Gastroesophageal sphincter (tissue), 3 donors: ENCODE measurements around the gene DHX8.

Experiments used
- POLR2AphosphoS5 ChIP-seq: sonication (generic); formaldehyde crosslinking; IDR thresholded peaks from one replicate; pipeline ENCODE4 v1.6.1; 2017; ENCODE audit warnings: antibody characterized with exemption
- TF ChIP-seq, protein P1 (sequence below), 4 experiments: fragments of 200-600 bp in 2 of 4; fragments of 450-650 bp in 2 of 4; sonication (generic) in 1 of 4; IDR thresholded peaks; one replicate each; pipeline ENCODE4 v1.5.1; 2017 to 2019; ENCODE audit warnings: antibody characterized with exemption in 4 of 4, mild to moderate bottlenecking in 2 of 4, moderate library complexity in 2 of 4

DNA sequence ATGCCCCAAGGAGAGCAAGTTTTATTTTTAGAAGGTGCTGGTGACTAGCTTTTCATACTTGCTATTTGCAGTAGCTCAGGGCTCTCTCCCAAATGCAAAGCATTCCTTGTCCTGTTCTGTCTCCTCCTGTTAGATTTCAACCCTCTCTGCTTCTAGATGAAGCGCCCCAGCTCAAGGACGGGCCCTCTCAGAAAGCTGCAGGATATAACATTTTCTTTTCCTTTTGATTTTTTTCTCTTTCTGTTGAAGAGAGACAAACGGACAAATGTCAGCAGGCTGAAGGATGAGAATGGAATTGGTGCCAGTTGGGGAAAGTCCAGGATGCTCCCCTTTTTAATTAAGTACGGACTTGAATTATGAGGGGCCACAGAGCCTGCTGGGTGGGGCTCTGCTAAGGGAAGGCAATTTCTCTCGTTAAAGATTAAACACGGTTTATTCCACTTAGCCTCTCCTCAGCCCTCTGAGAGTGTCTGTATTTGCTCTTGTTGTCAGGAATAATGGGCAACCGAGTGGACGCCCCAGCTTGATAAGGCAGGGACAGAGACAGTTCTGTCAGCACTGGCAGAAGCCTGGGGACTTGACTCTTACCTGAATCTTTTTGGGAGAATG lies 68.6 kb downstream of the DHX8 start:
- TF ChIP-seq, protein P1, sequence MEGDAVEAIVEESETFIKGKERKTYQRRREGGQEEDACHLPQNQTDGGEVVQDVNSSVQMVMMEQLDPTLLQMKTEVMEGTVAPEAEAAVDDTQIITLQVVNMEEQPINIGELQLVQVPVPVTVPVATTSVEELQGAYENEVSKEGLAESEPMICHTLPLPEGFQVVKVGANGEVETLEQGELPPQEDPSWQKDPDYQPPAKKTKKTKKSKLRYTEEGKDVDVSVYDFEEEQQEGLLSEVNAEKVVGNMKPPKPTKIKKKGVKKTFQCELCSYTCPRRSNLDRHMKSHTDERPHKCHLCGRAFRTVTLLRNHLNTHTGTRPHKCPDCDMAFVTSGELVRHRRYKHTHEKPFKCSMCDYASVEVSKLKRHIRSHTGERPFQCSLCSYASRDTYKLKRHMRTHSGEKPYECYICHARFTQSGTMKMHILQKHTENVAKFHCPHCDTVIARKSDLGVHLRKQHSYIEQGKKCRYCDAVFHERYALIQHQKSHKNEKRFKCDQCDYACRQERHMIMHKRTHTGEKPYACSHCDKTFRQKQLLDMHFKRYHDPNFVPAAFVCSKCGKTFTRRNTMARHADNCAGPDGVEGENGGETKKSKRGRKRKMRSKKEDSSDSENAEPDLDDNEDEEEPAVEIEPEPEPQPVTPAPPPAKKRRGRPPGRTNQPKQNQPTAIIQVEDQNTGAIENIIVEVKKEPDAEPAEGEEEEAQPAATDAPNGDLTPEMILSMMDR (IDR thresholded peaks at IDR 0.05): no peak
- TF ChIP-seq POLR2AphosphoS5: no peak
